NCI-H2196 (cell line): ENCODE measurements around the gene TTC31.
"Not testable (repeated sequence)": the region's sequence is repeated elsewhere in the genome, so short reads cannot be mapped to it uniquely, and the experiment has no call there.

Source experiments
- DNase-seq: peaks from one replicate; lab custom pipeline; 2025; ENCODE audit not compliant: unreplicated experiment; lab: John Stamatoyannopoulos, UW

The TTC31 gene

DNA sequence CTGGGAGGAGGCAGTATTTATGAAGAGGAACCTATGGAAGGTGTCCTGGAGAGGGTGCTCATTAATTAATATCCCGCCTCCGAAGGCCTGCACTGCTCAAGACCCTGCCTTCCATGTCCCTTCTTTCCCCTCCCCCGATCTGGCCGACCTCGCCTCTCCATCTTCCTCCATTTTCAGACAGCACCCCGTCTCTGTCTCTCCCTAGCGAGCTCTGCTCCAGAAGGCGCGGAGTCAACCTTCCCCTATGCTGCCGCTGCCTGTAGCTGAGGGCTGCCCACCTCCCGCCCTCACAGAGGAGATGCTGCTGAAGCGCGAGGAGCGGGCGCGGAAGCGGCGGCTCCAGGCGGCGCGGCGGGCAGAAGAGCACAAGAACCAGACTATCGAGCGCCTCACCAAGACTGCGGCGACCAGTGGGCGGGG is 25.7 kb upstream of the TTC31 start:
- no peak for DNase-seq

DNA sequence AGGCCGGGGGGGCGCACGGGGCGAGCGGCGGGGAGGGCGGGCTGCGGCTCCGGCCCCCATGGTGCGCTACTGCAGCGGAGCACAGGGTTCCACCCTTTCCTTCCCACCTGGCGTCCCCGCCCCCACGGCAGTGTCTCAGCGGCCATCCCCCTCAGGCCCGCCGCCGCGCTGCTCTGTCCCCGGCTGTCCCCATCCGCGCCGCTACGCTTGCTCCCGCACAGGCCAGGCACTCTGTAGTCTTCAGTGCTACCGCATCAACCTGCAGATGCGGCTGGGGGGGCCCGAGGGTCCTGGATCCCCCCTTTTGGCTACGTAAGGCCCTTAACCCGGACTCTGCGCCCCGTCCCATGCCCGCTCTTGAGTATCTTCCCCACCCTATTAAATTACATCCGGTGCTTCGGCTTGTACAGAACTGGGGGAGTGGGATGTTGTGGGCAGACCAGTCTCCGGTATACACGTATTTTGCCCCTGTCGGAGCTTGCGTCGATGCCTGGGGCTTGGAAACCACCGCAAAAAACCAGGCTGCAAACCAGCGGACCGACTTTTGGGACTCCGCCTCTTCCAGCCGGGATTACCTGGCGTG is 25.2 kb upstream of the TTC31 start:
- peak; percentile 61 for DNase-seq

DNA sequence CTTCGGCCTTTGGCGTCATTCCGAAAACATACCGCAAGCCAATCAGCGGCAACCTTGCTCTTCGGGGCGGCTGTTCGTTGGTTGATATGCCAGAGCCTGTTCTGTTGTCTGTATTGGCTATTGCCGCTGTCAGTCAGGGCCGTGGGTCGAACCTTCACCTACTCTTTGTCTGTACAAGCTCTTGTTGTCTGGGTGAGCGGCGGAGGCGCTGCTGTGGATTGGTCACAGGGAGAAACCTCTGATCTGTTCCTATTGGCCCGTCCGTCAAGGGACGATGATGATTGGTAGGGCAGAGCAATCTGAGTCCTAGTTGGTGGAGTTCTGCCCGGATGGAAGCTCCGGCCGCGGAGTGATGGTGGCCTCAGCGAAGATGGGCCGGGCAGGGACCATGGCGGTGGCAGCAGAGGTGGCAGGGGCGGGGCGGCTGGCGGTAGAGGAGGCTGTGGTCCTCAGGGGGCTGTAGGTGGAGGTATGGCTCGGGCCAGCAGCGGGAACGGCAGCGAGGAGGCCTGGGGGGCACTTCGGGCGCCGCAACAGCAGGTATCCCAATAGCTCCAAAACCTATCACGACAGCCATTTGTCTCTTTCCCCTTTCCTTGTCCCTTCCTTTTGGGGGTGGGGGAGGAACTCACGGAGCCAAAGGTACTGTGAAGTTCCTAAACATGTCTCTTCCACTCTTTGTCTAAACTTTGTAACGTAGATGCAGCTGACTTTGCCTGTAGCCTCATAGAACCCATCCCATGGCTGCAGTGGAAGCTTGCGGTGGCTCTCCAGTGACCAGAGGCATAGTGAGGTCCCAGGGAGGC is 24.5 kb upstream of the TTC31 start, which contains the start of gene WBP1:
Gene WBP1, plus strand, starts transcription at position 307 of the 806 bp plus-strand sequence. Its CDS starts 165 bp downstream, at position 472.
- peak; percentile 88 for DNase-seq

DNA sequence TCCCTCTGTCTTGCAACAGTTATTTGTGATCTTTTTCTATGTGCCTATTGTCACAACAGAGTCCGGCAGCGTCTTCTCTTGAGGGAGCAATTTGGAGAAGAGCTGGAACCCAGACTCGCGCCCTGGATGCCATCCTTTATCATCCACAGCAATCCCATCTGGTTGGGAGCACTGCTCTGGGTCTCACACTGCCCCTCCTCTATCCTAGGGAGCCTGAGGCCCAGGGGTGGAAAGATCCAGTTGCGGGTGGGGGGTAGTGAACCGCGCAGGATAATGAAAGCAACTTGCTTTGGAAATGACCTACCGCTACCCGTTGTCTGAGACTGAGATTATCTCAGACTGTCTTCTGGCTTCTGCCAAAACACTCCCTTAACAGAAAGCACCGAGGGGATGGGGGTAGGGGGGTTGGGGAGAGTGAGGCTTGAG is 23.9 kb upstream of the TTC31 start:
- DNase-seq = no peak

DNA sequence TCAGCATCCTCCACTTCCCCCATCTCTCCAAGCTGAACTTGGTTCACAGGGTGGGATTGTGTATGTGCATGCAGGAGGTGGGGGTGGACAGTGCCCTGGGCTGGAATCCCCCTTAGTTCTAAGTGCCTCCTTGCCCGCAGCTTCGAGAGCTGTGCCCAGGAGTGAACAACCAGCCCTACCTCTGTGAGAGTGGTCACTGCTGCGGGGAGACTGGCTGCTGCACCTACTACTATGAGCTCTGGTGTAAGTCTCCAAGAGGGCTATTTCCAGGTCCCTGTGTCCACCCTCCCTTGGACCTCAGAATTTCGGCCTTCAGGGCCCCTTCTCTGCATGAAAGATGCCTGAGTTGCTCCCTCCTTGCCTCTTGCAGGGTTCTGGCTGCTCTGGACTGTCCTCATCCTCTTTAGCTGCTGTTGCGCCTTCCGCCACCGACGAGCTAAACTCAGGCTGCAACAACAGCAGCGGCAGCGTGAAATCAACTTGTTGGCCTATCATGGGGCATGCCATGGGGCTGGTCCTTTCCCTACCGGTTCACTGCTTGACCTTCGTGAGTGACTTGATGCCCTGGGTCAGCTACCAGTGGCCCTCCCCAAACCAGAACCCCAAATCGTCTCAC is 23.3 kb upstream of the TTC31 start:
- DNase-seq = not testable (repeated sequence)

DNA sequence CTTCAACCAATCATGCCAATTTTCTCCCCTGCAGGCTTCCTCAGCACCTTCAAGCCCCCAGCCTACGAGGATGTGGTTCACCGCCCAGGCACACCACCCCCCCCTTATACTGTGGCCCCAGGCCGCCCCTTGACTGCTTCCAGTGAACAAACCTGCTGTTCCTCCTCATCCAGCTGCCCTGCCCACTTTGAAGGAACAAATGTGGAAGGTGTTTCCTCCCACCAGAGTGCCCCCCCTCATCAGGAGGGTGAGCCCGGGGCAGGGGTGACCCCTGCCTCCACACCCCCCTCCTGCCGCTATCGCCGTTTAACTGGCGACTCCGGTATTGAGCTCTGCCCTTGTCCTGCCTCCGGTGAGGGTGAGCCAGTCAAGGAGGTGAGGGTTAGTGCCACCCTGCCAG is 22.7 kb upstream of the TTC31 start:
- DNase-seq = not testable (repeated sequence)

DNA sequence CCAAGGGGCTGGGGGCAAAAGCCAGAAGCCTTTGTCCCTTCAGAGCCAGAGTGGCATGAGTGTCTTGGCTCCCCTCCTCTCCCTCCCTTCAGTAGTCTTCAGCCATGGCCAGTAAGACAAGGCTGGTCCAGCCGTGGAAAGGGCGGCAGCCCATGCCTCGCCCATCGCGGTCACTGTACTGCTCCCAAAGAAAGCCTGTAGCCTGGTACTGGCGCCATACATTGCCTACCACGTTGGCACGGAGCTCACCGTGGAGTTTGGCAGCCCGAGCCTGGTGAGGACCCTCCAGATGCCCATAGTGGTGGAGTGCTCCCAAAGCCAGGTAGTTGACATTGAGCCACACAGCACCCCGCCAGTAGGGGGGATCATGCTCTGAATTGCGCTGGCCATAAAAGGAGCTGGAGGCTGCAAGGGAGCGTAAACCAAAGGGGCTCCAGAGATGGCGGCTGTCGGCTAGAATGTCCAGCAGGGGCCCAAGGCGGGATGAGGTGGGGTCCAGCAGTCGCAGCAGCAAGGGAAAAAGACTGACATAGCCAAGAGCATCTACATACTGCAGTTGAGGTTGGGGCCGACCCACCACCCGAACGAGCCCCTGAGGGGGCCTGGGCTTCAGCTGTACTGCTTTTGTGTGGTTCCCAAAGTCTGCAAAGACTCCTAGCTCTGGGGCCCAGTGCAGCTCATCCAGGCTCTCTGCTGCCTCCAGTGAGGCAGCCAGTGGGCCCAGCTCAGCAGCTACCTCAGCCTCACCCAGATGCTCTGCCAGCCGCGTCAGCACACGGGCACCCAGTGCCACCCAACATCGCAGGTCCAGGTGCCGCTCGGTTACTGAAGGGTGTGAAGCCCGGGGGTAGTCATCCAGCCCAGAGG is 21.5 kb upstream of the TTC31 start:
- no peak for DNase-seq

DNA sequence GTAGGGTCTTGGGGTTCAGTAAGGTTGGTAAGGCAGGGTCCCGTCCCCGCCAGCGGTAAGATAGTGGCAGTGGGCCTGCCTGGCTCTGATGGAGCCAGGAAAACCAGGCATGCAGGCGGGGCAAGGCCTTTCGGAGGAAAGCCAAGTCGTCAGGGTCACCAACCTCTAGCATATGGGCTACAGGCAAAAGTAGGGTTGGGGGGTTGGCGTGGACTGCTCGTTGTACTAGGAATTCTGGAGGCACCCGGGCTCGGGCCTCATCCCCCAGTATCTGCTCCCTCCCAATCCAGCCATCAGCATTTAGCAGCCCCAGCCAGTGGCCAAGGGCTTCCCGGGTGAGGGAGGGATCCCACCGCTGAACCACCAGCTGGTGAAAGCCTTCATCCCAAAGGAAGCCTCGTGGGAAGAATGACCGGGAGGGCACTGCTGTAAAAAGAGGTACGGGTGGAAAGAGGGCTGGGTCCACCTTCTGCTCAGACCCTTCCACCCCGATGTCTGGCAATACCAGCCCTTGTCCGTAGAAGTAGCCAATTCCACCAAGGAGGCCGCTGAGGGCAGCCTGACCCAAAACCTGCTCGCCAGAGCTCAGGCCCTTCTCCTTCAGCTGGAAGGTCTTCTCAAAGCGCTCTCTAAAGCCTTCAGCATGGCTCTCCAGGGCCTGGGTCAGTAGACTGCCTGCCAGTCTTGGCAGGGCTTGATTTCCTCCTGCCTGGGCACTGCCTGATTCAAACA is 20.7 kb upstream of the TTC31 start:
- DNase-seq = no peak

DNA sequence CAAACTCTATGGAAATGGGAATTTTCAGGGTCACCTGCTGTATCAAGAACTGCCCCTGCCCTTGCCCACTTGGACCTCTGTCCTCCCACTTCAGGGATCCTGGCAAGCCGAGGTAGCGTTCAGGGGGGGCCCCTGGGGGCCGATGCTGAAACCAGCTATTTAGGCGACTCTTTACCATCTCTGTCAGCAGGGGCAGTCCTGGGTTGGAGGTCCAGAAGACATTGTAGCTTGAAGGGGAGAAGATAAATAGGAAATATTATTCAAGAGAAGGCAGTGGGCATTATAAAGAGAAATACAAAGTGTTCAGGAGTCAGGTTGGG is 20.1 kb upstream of the TTC31 start:
- no peak for DNase-seq

DNA sequence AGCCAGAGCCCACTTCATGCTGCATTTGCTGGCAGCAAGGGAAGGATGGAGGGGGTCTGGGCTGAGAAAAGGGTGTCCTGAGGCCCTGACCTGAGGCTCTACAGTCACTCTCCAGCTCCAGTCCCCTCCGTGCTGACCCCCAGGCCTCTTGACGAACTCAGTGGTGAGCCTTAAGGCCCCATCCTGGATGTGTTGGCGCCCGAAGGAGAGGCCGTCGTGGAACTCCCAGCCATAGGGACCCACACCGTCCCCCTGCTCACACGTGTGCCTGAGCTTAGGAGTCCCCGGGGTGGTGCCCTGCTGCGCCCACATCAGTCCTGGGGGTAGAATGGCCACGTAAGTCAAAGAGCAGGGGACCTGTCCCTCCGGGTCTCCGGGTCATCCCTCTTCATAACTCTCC is 18.5 kb upstream of the TTC31 start:
- no peak for DNase-seq

DNA sequence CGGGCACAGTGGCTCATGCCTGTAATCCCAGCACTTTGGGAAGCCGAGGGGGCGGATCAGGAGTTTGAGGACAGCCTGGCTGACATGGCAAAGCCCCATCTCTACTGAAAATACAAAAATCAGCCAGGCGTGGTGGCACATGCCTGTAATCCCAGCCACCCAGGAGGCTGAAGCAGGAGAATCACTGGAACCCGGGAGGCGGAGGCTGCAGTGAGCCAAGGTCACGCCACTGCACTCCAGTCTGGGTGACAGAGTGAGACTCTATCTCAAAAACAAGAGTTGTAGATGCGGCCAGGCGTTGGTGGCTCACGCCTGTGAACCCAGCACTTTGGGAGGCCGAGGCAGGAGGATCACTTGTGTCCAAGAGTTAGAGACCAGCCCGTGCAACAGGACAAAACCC is 12.1 kb upstream of the TTC31 start:
- not testable (repeated sequence) for DNase-seq

DNA sequence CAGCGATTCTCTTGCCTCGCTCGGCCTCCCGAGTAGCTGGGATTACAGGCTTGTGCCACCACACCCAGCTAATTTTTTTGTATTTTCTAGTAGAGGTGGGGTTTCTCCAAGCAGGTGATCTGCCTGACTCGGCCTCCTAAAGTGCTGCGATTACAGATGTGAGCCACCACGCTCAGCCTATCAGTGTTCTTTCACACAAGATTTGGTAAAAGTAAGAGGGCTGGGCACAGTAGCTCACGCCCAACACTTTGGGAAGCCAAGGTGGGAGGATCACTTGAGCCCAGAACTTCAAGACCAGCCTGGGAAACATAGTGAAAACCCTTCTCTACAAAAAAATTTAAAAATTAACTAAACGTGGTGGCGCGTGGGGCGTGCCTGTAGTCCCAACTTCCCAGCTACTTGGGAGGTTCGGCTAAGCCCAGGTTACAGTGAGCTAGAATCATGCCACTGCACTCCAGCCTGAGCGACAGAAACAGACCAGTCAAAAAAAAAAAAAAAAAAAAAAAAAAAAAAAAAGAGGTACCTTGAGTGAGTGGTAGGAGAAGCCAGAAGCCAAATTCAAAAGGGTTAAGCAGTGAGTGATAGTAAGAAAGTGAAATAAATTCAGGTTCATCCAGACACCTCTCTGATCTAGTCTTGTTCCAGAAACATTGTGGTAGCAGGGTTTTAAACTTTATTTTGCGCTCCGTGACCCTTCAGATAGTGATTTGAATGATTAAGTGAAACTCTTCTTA is 11.4 kb upstream of the TTC31 start:
- DNase-seq = no peak

DNA sequence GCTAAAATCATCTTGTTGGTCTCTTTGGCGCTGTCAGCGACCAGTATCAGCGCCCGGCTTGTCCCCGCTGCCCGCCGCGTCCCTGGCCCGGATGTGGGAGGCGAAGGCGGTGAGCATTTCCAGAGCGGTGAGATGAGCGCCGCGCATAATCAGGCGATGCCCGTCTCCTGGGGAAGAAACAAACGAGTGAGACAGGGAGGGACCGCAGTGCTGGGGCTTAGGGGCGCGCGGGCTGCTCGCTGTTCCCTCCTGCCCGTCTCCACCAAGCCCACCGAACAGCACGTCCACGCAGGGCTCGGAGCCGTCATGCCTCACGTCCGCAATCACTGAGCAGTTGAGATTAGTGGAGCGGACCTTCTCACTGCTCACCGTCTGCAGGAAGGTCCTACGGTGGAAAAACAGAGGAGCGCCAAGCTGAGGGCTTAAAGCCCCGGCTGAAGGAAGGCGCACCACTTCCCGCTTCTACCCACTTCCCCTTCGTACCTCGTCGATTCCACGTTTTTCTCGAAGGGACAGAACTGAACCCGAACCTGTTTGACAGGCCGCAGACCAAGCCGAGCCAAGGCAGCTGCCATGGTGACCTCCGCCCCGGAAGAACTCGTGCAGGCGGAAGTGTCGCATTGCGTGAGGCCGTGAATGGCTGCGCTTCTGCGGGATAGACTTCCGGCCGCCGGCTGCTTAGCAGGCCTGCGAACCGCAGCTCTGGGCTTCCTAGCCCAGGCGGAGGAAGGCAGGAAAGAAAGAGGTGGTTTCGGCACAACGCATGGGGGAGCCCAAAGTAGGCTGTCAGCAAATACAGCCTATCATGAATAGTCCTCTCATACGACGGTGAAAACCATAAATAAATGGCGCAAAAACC is 10.6 kb upstream of the TTC31 start, which contains the start of gene MRPL53:
Gene MRPL53, minus strand, starts transcription at position 595 of the 859 bp plus-strand sequence. Its CDS starts 20 bp downstream, at position 575.
- peak; percentile 76 for DNase-seq

DNA sequence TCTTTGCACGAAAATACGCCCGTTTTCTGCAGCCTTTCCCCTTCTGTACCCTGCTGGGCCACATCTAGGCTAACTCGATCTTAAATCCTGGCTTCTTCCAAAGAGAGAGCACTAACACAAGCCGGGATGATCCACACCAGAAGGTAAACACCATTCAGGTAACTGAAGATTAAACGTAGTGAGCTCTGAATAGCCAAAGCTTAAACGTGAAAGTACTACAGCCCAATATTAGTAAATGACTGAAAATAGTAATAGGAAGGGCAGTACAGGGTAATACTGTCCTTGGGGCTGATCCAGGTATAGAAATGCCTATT is 10.0 kb upstream of the TTC31 start:
- DNase-seq = no peak

DNA sequence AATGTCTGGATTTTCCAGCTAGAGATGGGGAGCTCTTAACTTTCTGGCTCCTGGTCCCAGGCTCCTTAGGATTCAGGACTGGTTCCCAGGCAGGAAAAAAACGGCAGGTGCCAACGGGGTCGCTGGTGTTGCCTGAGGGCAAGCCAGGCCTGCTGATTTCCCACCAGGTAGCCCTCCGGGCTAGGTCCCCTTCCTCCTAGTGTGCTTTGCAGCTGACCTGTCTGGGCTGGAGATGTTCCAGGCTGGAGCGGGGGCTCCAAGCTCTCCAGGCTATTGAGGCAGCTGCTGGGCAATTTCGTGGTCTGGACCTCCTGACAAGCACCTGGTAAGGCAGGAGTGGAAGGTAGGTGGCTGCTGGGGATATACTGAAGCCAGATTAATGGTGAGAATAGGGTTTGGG is 8.4 kb upstream of the TTC31 start:
- DNase-seq = no peak

DNA sequence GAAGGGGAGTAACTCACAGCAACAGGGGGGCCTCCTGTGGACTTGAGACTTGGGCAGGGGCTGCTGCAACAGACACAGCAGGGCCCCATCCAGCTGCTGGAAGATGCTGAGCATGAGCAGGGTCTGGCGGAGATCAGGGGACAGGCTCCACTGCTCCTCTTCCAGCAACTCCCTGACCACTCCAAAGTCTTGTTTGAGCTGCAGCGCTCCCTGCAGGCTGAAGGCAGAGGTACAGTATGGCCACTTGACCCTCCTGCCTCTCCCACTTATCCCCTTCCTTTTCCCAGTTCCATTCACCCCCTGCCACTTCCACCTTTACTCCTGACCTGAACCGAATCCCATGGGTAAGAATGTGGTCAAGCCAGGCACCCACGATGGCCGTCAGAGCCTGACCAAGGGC is 8.0 kb upstream of the TTC31 start:
- DNase-seq = peak; percentile 1

DNA sequence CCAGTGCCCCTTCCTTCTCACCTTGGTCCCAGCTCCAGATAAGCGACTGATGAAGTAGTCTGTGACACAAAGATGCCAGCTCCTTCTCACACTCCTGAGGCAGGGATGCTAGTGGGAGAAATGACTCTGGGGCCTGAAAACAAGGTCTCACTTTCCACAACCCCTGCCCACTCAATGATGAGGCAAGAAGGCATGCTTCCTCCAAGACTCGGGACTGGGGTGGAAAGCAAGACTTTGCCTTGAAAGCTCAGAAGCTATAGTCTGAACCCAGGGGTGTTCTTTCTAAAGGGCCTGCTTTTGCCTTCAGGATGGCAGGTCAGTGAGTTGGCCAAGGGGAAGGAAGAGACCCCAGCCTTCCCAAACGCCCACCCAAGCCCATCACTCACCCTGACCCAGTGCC is 1.4 kb upstream of the TTC31 start:
- no peak for DNase-seq

DNA sequence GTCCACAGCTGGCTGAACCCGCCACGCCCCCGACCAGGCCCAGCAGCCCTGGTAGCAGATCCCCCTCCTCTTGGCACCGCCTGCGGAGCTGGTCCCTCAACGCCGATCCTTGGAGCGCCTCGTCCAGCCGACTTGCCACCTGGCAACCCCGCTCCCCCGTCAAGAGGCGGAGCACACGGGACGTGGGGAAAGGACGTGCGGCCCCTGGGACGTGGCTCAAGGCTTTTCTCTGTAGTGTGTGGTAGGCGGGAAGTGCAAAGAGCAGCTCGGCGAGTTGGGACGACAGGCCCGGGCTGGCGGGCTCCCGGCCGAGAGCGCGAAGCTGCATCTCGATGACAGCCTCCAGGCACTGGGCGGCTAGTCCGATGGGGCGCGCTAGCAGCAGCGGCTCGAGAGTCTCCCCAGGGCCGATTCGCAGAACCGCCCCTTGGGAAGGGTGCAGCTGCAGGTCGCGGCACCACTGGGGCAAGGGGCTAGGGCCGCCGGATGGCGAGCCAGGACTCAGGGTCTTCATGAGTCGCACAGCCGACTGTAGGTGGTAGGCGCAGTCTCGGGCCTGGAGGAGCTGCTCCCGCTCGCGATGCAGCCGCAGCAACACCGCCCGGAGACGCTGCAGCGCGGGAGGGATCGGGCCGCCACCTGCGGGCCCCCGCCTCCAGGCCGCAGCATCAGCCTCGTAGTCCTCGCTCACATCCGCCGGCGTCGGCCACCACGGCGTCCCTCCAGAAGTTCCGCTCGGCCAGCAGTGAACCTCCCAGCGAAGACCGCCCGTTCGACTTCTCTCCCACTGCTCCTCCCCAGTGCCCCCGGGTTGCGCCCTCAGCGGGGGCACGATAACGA is 700 bp upstream of the TTC31 start:
- DNase-seq = no peak
